HepG2 (cell line): ENCODE measurements around the gene RNF126. TPM values are rescaled to one million over a fixed set of nuclear protein-coding genes. Genes with fewer than 3 reads are reported as not detected.
A peak's percentile ranks its signal among the peaks of the same experiment; 100 is the strongest.

Experiments used
- BHLHE40 ChIP-seq: IDR thresholded peaks from 2 replicates; pipeline ENCODE4 v1.6.1; 2011; ENCODE audit warnings: low read length, improper control_type of control experiment
- CREBL2 ChIP-seq: sonication (generic); formaldehyde crosslinking; IDR thresholded peaks from 2 replicates; pipeline ENCODE4 v1.8.1; 2023; ENCODE audit warnings: missing genetic modification reagents, mild to moderate bottlenecking, borderline replicate concordance
- ELF3 ChIP-seq: IDR thresholded peaks from 2 replicates; pipeline ENCODE4 v1.6.1; 2016; ENCODE audit warnings: missing genetic modification reagents, missing compliant biosample characterization
- GATAD2A ChIP-seq: IDR thresholded peaks from 2 replicates; pipeline ENCODE4 v1.6.1; 2016
- HBP1 ChIP-seq: IDR thresholded peaks from 2 replicates; pipeline ENCODE4 v1.6.1; 2016; ENCODE audit warnings: low read depth, control low read depth
- HNRNPUL1 ChIP-seq: fragments of 200-400 bp; formaldehyde crosslinking; IDR thresholded peaks from 2 replicates; pipeline ENCODE4 v1.6.1; 2017; ENCODE audit warnings: low read depth, mild to moderate bottlenecking, low read length, moderate library complexity
- JUNB ChIP-seq: sonication (generic); formaldehyde crosslinking; IDR thresholded peaks from 2 replicates; pipeline ENCODE4 v1.8.0; 2022; ENCODE audit warnings: missing genetic modification reagents, mild to moderate bottlenecking, borderline replicate concordance
- MED13 ChIP-seq: sonication (generic); formaldehyde crosslinking; IDR thresholded peaks from 2 replicates; pipeline ENCODE4 v1.5.0; 2020; ENCODE audit warnings: missing genetic modification reagents
- MYNN ChIP-seq: sonication (generic); formaldehyde crosslinking; IDR thresholded peaks from 2 replicates; pipeline ENCODE4 v1.4.0; 2020; ENCODE audit warnings: mild to moderate bottlenecking, low read depth, missing genetic modification reagents
- NCOR1 ChIP-seq: fragments of 200-600 bp; sonication (generic); IDR thresholded peaks from 2 replicates; pipeline ENCODE4 v1.7.0; 2017; ENCODE audit warnings: antibody characterized with exemption, low read length, borderline replicate concordance
- PHF5A ChIP-seq: IDR thresholded peaks from one replicate; pipeline ENCODE4 v1.6.1; 2018; ENCODE audit warnings: low read depth, missing genetic modification reagents; ENCODE audit not compliant: unreplicated experiment
- ZBTB25 ChIP-seq: IDR thresholded peaks from 2 replicates; pipeline ENCODE4 v1.6.1; 2018; ENCODE audit warnings: missing genetic modification reagents
- ZBTB39 ChIP-seq: sonication (generic); formaldehyde crosslinking; IDR thresholded peaks from 2 replicates; pipeline ENCODE4 v1.5.0; 2020; ENCODE audit warnings: missing genetic modification reagents
- ZFP62 ChIP-seq: sonication (generic); formaldehyde crosslinking; IDR thresholded peaks from 2 replicates; pipeline ENCODE4 v1.4.0; 2020; ENCODE audit warnings: missing genetic modification reagents
- ZNF276 ChIP-seq: sonication (generic); formaldehyde crosslinking; IDR thresholded peaks from 2 replicates; pipeline ENCODE4 v1.4.0; 2020; ENCODE audit warnings: mild to moderate bottlenecking, low read depth, missing genetic modification reagents
- ZNF329 ChIP-seq: sonication (generic); formaldehyde crosslinking; IDR thresholded peaks from 2 replicates; pipeline ENCODE4 v1.9.0; 2021; ENCODE audit warnings: low read depth, mild to moderate bottlenecking, missing genetic modification reagents
- ZNF496 ChIP-seq: sonication (generic); formaldehyde crosslinking; IDR thresholded peaks from 2 replicates; pipeline ENCODE4 v1.8.1; 2023; ENCODE audit warnings: mild to moderate bottlenecking, moderate library complexity, missing genetic modification reagents; ENCODE audit not compliant: insufficient replicate concordance
- ZNF704 ChIP-seq: sonication (generic); formaldehyde crosslinking; IDR thresholded peaks from 2 replicates; pipeline ENCODE4 v1.8.1; 2023; ENCODE audit warnings: mild to moderate bottlenecking, inconsistent platforms, moderate library complexity, missing genetic modification reagents, borderline replicate concordance
- ZSCAN25 ChIP-seq: sonication (generic); formaldehyde crosslinking; IDR thresholded peaks from 2 replicates; pipeline ENCODE4 v1.8.0; 2022; ENCODE audit warnings: mild to moderate bottlenecking, missing genetic modification reagents
- polyA plus RNA-seq, 8 experiments: library from polyadenylated mRNA; depleted of rRNA in 3 of 8; stranded (reverse) in 7 of 8; unstranded in 1 of 8; fragments of >200 nt; fragmentation: Illumina TruSeq in 4 of 8; extraction: Trizol in 4 of 8; gene quantifications; 2 replicates each; pipeline versions ENCODE4 v1.2.1 to v1.2.3, GENCODE V29; 2011 to 2016; ENCODE audit warnings: low read depth in 4 of 8, missing spikeins in 1 of 8, mixed read lengths in 1 of 8; ENCODE audit not compliant: insufficient read depth in 1 of 8
- total RNA-seq, 5 experiments: library from RNA; depleted of rRNA; stranded (reverse); fragments of >200 nt; fragmentation: Illumina TruSeq; extraction: Trizol; gene quantifications; 2 replicates each; pipeline ENCODE4 v1.2.3, GENCODE V29; 2016; ENCODE audit warnings: low read depth in 1 of 5

Gene RNF126
- total and polyA plus RNA-seq, 2 of the 13 experiments (the other 11 are each of a cell fraction or from before 2014, with no cell fraction given): 23.2 to 34.0 TPM

GRCh38 chr19:633068-633785 lies 29.8 kb downstream of the RNF126 start, which contains the start of gene POLRMT (continued):
- TF ChIP-seq ZNF276 (CRISPR knock-in tag) (no peak), CREBL2 (0 out of 2 replicates have a peak, but pooled peaks have one; percentile 11), ZFP62 (CRISPR knock-in tag) (no peak), ZBTB39 (CRISPR knock-in tag) (no peak), PHF5A (no peak), MYNN (no peak), GATAD2A (no peak), ELF3 (CRISPR knock-in tag) (peak; percentile 73), ZBTB25 (CRISPR knock-in tag) (0 out of 2 replicates have a peak, but pooled peaks have one; percentile 35), NCOR1 (peak; percentile 38; the same call in 1 of the 2 replicates), ZNF704 (CRISPR knock-in tag) (no peak), BHLHE40 (peak; percentile 31; the same call in 1 of the 2 replicates), MED13 (peak; percentile 77; the same call in 1 of the 2 replicates), ZSCAN25 (CRISPR knock-in tag) (no peak), HBP1 (CRISPR knock-in tag) (peak; percentile 54; the same call in 1 of the 2 replicates), JUNB (CRISPR knock-in tag) (no peak), ZNF329 (CRISPR knock-in tag) (no peak), HNRNPUL1 (no peak), ZNF496 (CRISPR knock-in tag) (no peak)
